GM23338 (cell line): ENCODE data around the gene MMP27. TPM values are rescaled to one million over a fixed set of nuclear protein-coding genes. Genes with fewer than 3 reads are reported as not detected.
"Not testable (repeated sequence)": the region's sequence is repeated elsewhere in the genome, so short reads cannot be mapped to it uniquely, and the experiment has no call there.

ENCODE experiments used
- ATAC-seq: fragments of 200-7000 bp; cut with Tn5 transposase; 3 replicates; pipeline ENCODE4 v1.9.1; 2020
- DNase-seq: peaks from one replicate; pipeline ENCODE4 v3.0.0-alpha.2; 2015; ENCODE audit warnings: low spot score
- H2AFZ ChIP-seq: fragments of 200-600 bp; sonication (generic); 2 replicates; pipeline ENCODE4 v1.8.0; 2016; ENCODE audit warnings: antibody characterized with exemption, mild to moderate bottlenecking, moderate library complexity
- H3F3A ChIP-seq: fragments of 200-600 bp; sonication (generic); replicated peaks from 2 replicates; pipeline ENCODE4 v1.8.0; 2017; ENCODE audit warnings: antibody characterized with exemption, mixed run types, low read depth
- H3K27ac ChIP-seq: fragments of 200-600 bp; sonication (generic); 2 replicates; pipeline ENCODE4 v1.6.1; 2016; ENCODE audit warnings: low read depth
- H3K27me3 ChIP-seq: fragments of 200-600 bp; sonication (generic); 2 replicates; pipeline ENCODE4 v1.8.0; 2016; ENCODE audit warnings: mild to moderate bottlenecking, mixed run types, moderate library complexity; ENCODE audit not compliant: insufficient read depth
- H3K36me3 ChIP-seq: fragments of 200-600 bp; sonication (generic); 2 replicates; pipeline ENCODE4 v1.8.0; 2016; ENCODE audit warnings: mild to moderate bottlenecking; ENCODE audit not compliant: insufficient read depth
- H3K4me1 ChIP-seq: fragments of 200-600 bp; sonication (generic); 2 replicates; pipeline ENCODE4 v1.8.0; 2016; ENCODE audit warnings: mild to moderate bottlenecking, moderate library complexity; ENCODE audit not compliant: insufficient read depth
- H3K4me2 ChIP-seq: fragments of 200-600 bp; sonication (generic); 2 replicates; pipeline ENCODE4 v1.7.1; 2017; ENCODE audit warnings: mixed run types
- H3K4me3 ChIP-seq: fragments of 200-600 bp; sonication (generic); 2 replicates; pipeline ENCODE4 v1.6.1; 2016; ENCODE audit warnings: mixed run types
- H3K79me2 ChIP-seq: fragments of 200-600 bp; sonication (generic); replicated peaks from 2 replicates; pipeline ENCODE4 v1.8.0; 2017; ENCODE audit warnings: mild to moderate bottlenecking; ENCODE audit not compliant: insufficient read depth
- H3K9me2 ChIP-seq: fragments of 200-600 bp; sonication (generic); 2 replicates; pipeline ENCODE4 v1.8.0; 2017; ENCODE audit not compliant: insufficient read depth
- H4K20me1 ChIP-seq: fragments of 200-600 bp; sonication (generic); replicated peaks from 2 replicates; pipeline ENCODE4 v1.8.0; 2017; ENCODE audit warnings: mild to moderate bottlenecking; ENCODE audit not compliant: insufficient read depth
- H3K27ac Mint-ChIP-seq: 2 replicates; pipeline ENCODE4 v1.8.0; 2020; ENCODE audit warnings: inconsistent platforms, mild to moderate bottlenecking, moderate library complexity, mixed read lengths
- H3K27me3 Mint-ChIP-seq: 3 replicates; pipeline ENCODE4 v1.8.0; 2022; ENCODE audit warnings: low read depth, mild to moderate bottlenecking, moderate library complexity, mixed read lengths, inconsistent platforms; ENCODE audit not compliant: insufficient read depth, poor library complexity
- H3K36me3 Mint-ChIP-seq: 3 replicates; pipeline ENCODE4 v1.8.0; 2021; ENCODE audit warnings: low read depth, mild to moderate bottlenecking, inconsistent platforms, moderate library complexity, mixed read lengths
- H3K4me1 Mint-ChIP-seq: 3 replicates; pipeline ENCODE4 v1.8.0; 2020; ENCODE audit warnings: mild to moderate bottlenecking, inconsistent platforms, mixed read lengths
- H3K4me3 Mint-ChIP-seq: 3 replicates; pipeline ENCODE4 v1.8.0; 2021; ENCODE audit warnings: moderate library complexity, mild to moderate bottlenecking, inconsistent platforms, mixed read lengths
- H3K9me3 Mint-ChIP-seq: 3 replicates; pipeline ENCODE4 v1.8.0; 2020; ENCODE audit warnings: moderate library complexity, mild to moderate bottlenecking, inconsistent platforms, mixed read lengths
- EZH2 ChIP-seq: fragments of 200-600 bp; sonication (generic); IDR thresholded peaks from one replicate; pipeline ENCODE4 v1.8.0; 2017; ENCODE audit warnings: antibody characterized with exemption, mild to moderate bottlenecking, low read depth; ENCODE audit not compliant: unreplicated experiment
- ZNF114 ChIP-seq: fragments of 250-450 bp; sonication (Bioruptor Pico); IDR thresholded peaks from 2 replicates; pipeline ENCODE4 v1.5.0; 2020; ENCODE audit warnings: mild to moderate bottlenecking, moderate library complexity
- polyA plus RNA-seq: library from polyadenylated mRNA; unstranded; fragments of >200 nt; fragmentation: Nextera tagmentation; extraction: Ambion mirVana; gene quantifications from 2 replicates; pipeline ENCODE4 v1.2.1, GENCODE V29; 2016
- total RNA-seq: library from RNA; depleted of rRNA; stranded (reverse); fragments of >200 nt; shearing (Covaris generic); gene quantifications from 2 replicates; pipeline ENCODE4 v1.2.3, GENCODE V29; 2014
- TF ChIP-seq, protein P1 (sequence below): IDR thresholded peaks from one replicate; pipeline ENCODE4 v1.6.1; 2018; ENCODE audit warnings: antibody characterized with exemption; ENCODE audit not compliant: unreplicated experiment
- TF ChIP-seq, protein P2 (sequence below), 2 experiments: fragments of 200-600 bp in 1 of 2; sonication (generic) in 1 of 2; conservative IDR thresholded peaks; 2 replicates each; pipeline versions ENCODE4 v1.5.1 to v1.6.1; 2016 to 2017; ENCODE audit warnings: antibody characterized with exemption in 2 of 2, low read depth in 2 of 2, mild to moderate bottlenecking in 2 of 2, moderate library complexity in 1 of 2

The MMP27 gene
- total and polyA plus RNA-seq, 2 experiments from 2014 or later, result not detected

GRCh38 chr11:102751673-102752072 is 46.1 kb upstream of the MMP27 start:
- Mint-ChIP-seq H3K9me3 (peaks cover 10% of the 10 kb centered on the region), H3K36me3 (peaks cover 6% of the 10 kb centered on the region; the same call in 1 of the 3 replicates), H3K4me1 (peaks cover 24% of the 10 kb centered on the region), H3K27ac (peak overlapping the region; percentile 76), H3K27me3 (peaks cover 1% of the 10 kb centered on the region), H3K4me3 (no peak overlapping the region)
- Histone ChIP-seq H2AFZ (peak overlapping the region; percentile 16; the same call in 1 of the 2 replicates), H3K4me3 (no peak overlapping the region), H3K4me2 (peak overlapping the region; percentile 30; the same call in 1 of the 2 replicates), H3K4me1 (peaks cover 35% of the 10 kb centered on the region), H3K27ac (peak overlapping the region; percentile 24; the same call in 1 of the 2 replicates), H3F3A (no peaks in the 10 kb centered on the region), H3K79me2 (no peaks in the 10 kb centered on the region; the same call in 1 of the 2 replicates), H3K36me3 (no peaks in the 10 kb centered on the region), H4K20me1 (no peaks in the 10 kb centered on the region), H3K9me2 (no peaks in the 10 kb centered on the region), H3K27me3 (no peaks in the 10 kb centered on the region)
- TF ChIP-seq, protein P1, sequence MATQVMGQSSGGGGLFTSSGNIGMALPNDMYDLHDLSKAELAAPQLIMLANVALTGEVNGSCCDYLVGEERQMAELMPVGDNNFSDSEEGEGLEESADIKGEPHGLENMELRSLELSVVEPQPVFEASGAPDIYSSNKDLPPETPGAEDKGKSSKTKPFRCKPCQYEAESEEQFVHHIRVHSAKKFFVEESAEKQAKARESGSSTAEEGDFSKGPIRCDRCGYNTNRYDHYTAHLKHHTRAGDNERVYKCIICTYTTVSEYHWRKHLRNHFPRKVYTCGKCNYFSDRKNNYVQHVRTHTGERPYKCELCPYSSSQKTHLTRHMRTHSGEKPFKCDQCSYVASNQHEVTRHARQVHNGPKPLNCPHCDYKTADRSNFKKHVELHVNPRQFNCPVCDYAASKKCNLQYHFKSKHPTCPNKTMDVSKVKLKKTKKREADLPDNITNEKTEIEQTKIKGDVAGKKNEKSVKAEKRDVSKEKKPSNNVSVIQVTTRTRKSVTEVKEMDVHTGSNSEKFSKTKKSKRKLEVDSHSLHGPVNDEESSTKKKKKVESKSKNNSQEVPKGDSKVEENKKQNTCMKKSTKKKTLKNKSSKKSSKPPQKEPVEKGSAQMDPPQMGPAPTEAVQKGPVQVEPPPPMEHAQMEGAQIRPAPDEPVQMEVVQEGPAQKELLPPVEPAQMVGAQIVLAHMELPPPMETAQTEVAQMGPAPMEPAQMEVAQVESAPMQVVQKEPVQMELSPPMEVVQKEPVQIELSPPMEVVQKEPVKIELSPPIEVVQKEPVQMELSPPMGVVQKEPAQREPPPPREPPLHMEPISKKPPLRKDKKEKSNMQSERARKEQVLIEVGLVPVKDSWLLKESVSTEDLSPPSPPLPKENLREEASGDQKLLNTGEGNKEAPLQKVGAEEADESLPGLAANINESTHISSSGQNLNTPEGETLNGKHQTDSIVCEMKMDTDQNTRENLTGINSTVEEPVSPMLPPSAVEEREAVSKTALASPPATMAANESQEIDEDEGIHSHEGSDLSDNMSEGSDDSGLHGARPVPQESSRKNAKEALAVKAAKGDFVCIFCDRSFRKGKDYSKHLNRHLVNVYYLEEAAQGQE, result no peak
- TF ChIP-seq EZH2, result no peak
- peak; percentile 93 for ATAC-seq
- DNase-seq, result peak; percentile 43

DNA sequence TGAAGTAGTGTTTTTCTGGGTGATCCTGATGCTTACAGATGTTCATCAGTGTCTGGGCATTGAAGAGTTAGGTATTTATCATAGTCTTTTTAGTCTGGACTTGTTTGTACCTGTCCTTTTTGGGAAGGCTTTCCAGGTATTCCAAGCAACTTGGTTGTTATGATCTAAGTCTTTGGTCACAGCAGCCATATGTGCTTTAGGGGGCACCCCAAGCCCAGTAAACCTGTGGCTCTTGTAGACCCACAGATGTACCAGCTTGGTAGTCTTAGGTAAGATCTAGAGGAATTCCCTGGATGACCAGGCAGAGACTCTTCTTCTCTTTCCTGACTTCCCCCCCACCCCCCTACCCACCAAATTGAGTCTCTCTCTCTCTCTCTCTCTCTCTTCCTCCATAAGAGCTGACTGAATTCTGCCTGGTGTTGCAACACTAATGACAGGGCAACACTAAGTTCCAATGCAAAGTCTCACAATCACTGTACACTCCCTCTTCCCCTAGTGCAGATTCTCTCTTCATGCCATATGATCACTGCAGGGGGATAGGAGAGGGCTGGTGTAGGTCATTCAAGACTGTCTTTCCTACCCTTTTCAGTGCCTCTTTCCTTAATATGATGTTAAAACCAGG is 43.6 kb upstream of the MMP27 start:
- no peak overlapping the region for H2AFZ ChIP-seq
- peak overlapping the region; percentile 30; the same call in 1 of the 2 replicates for H3K4me3 ChIP-seq
- no peaks in the 10 kb centered on the region; the same call in 1 of the 2 replicates for H3K79me2 ChIP-seq
- no peak overlapping the region for H3K27ac Mint-ChIP-seq
- no peak overlapping the region for H3K27ac ChIP-seq
- ATAC-seq, result no peak
- TF ChIP-seq, protein P2, sequence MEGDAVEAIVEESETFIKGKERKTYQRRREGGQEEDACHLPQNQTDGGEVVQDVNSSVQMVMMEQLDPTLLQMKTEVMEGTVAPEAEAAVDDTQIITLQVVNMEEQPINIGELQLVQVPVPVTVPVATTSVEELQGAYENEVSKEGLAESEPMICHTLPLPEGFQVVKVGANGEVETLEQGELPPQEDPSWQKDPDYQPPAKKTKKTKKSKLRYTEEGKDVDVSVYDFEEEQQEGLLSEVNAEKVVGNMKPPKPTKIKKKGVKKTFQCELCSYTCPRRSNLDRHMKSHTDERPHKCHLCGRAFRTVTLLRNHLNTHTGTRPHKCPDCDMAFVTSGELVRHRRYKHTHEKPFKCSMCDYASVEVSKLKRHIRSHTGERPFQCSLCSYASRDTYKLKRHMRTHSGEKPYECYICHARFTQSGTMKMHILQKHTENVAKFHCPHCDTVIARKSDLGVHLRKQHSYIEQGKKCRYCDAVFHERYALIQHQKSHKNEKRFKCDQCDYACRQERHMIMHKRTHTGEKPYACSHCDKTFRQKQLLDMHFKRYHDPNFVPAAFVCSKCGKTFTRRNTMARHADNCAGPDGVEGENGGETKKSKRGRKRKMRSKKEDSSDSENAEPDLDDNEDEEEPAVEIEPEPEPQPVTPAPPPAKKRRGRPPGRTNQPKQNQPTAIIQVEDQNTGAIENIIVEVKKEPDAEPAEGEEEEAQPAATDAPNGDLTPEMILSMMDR (conservative IDR thresholded peaks at IDR 0.05; ENCODE audit: low read depth in 2 of 2), result peak in 1 of 2 experiments; percentile 50; a peak in 2 of 4 replicates
- TF ChIP-seq ZNF114 (CRISPR knock-in tag), result no peak
- no peaks in the 10 kb centered on the region for H3K27me3 Mint-ChIP-seq
- H3K9me2 ChIP-seq, result no peaks in the 10 kb centered on the region
- peaks cover 35% of the 10 kb centered on the region for H3K4me1 ChIP-seq
- H3K4me1 Mint-ChIP-seq, result peaks cover 23% of the 10 kb centered on the region
- no peak overlapping the region for H3K4me3 Mint-ChIP-seq
- H4K20me1 ChIP-seq, result no peaks in the 10 kb centered on the region
- no peaks in the 10 kb centered on the region for H3K36me3 ChIP-seq
- DNase-seq, result no peak
- H3K9me3 Mint-ChIP-seq, result peaks cover 17% of the 10 kb centered on the region
- H3K27me3 ChIP-seq, result no peaks in the 10 kb centered on the region
- no peaks in the 10 kb centered on the region for H3F3A ChIP-seq
- 0 out of 2 replicates have a peak overlapping the region, but pooled peaks have one; percentile 5 for H3K4me2 ChIP-seq
- H3K36me3 Mint-ChIP-seq, result peaks cover 6% of the 10 kb centered on the region; the same call in 1 of the 3 replicates

DNA sequence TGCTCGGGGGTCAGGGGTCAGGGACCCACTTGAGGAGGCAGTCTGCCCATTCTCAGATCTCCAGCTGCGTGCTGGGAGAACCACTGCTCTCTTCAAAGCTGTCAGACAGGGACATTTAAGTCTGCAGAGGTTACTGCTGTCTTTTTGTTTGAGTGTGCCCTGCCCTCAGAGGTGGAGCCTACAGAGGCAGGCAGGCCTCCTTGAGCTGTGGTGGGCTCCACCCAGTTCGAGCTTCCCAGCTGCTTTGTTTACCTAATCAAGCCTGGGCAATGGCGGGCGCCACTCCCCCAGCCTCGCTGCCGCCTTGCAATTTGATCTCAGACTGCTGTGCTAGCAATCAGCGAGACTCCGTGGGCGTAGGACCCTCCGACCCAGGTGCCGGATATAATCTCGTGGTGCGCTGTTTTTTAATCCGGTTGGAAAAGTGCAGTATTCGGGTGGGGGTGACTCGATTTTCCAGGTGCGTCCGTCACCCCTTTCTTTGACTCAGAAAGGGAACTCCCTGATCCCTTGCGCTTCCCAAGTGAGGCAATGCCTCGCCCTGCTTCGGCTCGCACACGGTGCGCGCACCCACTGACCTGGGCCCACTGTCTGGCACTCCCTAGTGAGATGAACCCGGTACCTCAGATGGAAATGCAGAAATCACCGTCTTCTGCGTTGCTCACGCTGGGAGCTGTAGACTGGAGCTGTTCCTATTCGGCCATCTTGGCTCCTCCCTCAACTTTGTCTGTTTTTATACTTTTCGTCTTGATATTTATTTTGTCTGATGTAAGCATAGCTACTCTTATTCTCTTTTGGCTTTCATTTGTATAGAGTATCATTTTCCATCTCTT is 41.4 kb upstream of the MMP27 start:
- Mint-ChIP-seq H3K9me3 (peaks cover 19% of the 10 kb centered on the region), H3K4me1 (peaks cover 13% of the 10 kb centered on the region), H3K4me3 (peak overlapping the region; percentile 77), H3K27ac (peak overlapping the region; percentile 93)
- H3K27ac ChIP-seq, DNase-seq, ATAC-seq, H3K9me2 ChIP-seq, H3K27me3 ChIP-seq, H3K36me3 Mint-ChIP-seq, H4K20me1 ChIP-seq, H3K79me2 ChIP-seq, H3K27me3 Mint-ChIP-seq, H3F3A ChIP-seq, H3K36me3 ChIP-seq: not testable (repeated sequence)
- Histone ChIP-seq H2AFZ (peak overlapping the region; percentile 14; the same call in 1 of the 2 replicates), H3K4me2 (peak overlapping the region; percentile 77), H3K4me3 (peak overlapping the region; percentile 55), H3K4me1 (peaks cover 22% of the 10 kb centered on the region)
